WTC11 (cell line): ENCODE data around the gene LAD1.

ENCODE experiments used
- ELF4 ChIP-seq: sonication (generic); formaldehyde crosslinking; IDR thresholded peaks from 2 replicates; pipeline ENCODE4 v1.8.1; 2022; ENCODE audit warnings: low read depth, mild to moderate bottlenecking, moderate library complexity, missing genetic modification reagents
- FOXJ3 ChIP-seq: sonication (generic); formaldehyde crosslinking; IDR thresholded peaks from 2 replicates; pipeline ENCODE4 v1.9.0; 2021; ENCODE audit warnings: missing genetic modification reagents, mild to moderate bottlenecking, borderline replicate concordance
- JUN ChIP-seq: sonication (generic); formaldehyde crosslinking; IDR thresholded peaks from 2 replicates; pipeline ENCODE4 v1.8.0; 2023; ENCODE audit warnings: mild to moderate bottlenecking, missing genetic modification reagents
- TF ChIP-seq, protein P1 (sequence below): fragments of 200-600 bp; IDR thresholded peaks from 2 replicates; pipeline ENCODE4 v1.8.0; 2022; ENCODE audit warnings: antibody characterized with exemption
- TF ChIP-seq, protein P2 (sequence below): sonication (generic); formaldehyde crosslinking; IDR thresholded peaks from 2 replicates; pipeline ENCODE4 v1.8.0; 2022; ENCODE audit warnings: mild to moderate bottlenecking, missing genetic modification reagents
- TF ChIP-seq, protein P3 (sequence below): sonication (generic); formaldehyde crosslinking; IDR thresholded peaks from 2 replicates; pipeline ENCODE4 v1.8.0; 2022; ENCODE audit warnings: mild to moderate bottlenecking, missing genetic modification reagents

DNA sequence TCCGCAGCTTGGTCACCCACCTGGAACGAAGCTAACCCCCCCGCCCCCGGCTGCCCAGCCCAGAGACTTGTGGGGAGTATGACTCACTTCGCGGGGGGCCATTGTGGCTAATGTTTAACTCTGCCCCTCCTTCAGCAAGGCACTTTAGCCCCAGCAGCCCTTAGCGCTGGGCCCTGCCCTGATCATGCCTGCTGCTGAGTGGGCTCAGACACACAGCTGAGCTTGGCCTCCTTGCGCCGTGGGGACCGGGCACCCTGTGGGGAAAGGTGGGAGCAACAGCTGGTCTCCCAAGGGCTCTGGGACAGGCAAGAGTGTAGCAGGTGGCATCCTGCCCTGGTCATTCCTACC, 6.3 kb upstream of the LAD1 start:
- TF ChIP-seq, protein P1, sequence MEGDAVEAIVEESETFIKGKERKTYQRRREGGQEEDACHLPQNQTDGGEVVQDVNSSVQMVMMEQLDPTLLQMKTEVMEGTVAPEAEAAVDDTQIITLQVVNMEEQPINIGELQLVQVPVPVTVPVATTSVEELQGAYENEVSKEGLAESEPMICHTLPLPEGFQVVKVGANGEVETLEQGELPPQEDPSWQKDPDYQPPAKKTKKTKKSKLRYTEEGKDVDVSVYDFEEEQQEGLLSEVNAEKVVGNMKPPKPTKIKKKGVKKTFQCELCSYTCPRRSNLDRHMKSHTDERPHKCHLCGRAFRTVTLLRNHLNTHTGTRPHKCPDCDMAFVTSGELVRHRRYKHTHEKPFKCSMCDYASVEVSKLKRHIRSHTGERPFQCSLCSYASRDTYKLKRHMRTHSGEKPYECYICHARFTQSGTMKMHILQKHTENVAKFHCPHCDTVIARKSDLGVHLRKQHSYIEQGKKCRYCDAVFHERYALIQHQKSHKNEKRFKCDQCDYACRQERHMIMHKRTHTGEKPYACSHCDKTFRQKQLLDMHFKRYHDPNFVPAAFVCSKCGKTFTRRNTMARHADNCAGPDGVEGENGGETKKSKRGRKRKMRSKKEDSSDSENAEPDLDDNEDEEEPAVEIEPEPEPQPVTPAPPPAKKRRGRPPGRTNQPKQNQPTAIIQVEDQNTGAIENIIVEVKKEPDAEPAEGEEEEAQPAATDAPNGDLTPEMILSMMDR, result no peak
- TF ChIP-seq ELF4 (CRISPR knock-in tag) (no peak), FOXJ3 (CRISPR knock-in tag) (no peak), JUN (CRISPR knock-in tag) (no peak)
- TF ChIP-seq, protein P2, sequence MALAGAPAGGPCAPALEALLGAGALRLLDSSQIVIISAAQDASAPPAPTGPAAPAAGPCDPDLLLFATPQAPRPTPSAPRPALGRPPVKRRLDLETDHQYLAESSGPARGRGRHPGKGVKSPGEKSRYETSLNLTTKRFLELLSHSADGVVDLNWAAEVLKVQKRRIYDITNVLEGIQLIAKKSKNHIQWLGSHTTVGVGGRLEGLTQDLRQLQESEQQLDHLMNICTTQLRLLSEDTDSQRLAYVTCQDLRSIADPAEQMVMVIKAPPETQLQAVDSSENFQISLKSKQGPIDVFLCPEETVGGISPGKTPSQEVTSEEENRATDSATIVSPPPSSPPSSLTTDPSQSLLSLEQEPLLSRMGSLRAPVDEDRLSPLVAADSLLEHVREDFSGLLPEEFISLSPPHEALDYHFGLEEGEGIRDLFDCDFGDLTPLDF (CRISPR knock-in tag), result no peak
- TF ChIP-seq, protein P3, sequence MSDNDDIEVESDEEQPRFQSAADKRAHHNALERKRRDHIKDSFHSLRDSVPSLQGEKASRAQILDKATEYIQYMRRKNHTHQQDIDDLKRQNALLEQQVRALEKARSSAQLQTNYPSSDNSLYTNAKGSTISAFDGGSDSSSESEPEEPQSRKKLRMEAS (CRISPR knock-in tag), result no peak
